ENCODE measurements around the gene NOL4L.

NOL4L gene

DNA sequence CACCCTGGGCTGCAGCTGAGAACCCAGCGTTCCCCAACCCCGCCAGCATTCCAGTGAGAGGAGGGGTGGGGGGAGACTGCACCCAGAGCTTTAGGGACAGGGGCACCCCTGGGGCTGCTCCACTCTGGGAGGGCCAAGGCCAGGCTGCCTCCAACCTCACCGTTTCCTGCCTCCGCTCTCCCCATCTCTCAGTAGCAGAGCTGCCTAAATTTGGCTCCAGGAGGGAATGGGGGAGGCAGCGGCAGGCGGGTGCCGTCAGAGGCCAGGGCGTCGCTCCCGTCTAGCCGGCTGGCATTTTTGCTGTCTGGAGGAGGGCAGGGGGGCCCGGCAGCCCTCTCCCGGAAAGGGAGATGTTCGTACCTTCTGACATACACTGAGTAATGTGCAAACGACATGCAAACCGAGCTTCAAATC, 46.6 kb downstream of the NOL4L start:
- no peak for DNase-seq

GRCh38 chr20:32537657-32538525, 47.2 kb downstream of the NOL4L start:
- no peak for DNase-seq

DNA sequence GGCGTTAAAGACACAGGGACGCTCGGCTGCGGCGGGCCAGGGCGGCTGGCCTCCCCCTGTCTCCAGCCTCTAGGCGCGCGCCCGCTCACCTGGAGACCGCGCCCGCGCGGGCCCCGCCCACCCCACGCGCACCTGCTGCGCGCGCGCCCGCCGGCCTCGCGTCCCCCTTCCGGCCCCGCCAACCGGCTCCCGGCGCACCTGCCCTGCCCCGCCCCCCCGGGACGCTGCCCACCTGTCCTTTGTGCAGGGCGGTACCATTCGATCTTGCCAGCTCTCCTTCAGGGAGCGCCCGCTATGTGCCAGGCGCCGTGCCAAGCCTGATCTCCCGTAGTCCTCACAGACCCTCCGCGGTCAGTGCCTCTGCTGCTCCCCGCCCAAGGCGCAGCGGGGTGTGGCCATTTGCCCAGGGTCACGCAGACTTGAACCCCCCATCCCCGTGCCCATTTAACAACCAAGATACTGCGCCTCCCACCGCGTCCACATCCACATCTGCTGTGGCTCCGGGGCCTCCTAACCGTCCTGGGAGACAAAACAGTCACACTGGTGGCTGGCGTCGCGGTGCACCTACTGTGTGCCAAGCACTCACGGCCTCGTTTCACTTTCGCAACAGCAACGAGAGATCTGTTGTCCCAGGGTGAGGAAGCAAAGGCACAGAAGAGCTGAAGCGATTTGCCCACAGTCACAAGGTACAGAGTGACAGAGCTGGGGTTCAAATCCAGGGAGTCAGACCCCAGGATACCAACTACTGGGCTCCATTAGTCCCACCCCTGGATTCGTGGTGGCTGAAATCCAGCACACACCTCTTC, 48.1 kb downstream of the NOL4L start:
- DNase-seq, result peak; percentile 44

GRCh38 chr20:32535953-32536823, 48.9 kb downstream of the NOL4L start:
- peak; percentile 82 for DNase-seq

DNA sequence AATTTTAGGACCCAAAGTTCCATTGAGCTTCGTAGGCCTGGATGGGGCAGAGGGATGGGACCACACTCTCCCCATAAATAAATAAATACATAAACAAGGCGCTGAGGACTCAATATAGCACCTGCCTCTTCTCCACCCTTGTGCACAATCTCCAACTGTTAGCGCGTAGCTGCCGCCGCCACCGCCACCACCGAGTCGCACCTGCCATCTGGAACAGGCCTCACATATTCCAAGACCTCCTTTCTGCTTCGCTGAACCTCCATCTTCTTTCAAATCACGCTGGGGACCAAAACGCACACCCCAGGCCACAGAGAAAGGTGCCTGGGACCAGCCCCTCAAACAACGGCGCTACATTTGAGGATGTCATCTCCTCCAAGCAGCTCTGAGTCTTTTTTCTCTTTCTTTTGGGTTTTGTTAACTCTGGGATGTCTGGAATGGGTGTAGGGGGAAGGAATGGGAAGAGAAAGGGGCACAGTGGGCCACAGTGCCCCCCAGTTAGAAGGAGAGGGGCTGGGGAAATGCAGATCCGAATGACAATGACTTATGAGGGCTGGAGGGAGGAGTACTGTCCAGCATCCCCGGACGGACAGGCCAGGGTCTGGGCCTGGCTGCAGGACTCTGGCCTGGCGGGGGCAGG, 49.7 kb downstream of the NOL4L start:
- no peak for DNase-seq

DNA sequence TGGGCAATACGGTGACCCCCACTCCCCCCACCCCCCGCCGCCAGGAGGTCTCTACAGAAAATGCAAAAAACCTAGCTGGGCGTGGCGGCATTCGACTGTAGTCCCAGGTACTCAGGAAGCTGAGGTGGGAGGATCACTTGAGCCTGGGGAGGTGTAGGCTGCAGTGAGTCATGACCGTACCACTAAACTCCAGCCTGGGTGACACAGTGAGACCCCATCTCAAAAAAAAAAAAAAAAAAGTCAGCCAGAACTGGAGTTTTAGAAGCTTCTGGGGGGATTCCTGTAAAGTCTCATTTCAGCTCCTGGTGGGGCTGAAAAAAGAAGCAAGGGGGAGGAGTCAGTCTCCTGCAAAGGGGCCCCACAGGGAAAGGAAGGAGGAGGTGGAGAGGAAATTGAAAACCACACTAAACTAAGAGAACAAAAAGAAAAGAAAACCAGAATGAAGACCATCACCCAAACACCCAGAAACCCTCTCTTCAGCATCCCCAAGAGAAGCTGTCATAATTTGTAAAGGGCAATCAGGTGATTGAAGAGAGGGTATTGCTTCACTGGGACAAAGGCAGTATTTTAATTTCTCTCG, 50.4 kb downstream of the NOL4L start:
- DNase-seq, result peak; percentile 41

DNA sequence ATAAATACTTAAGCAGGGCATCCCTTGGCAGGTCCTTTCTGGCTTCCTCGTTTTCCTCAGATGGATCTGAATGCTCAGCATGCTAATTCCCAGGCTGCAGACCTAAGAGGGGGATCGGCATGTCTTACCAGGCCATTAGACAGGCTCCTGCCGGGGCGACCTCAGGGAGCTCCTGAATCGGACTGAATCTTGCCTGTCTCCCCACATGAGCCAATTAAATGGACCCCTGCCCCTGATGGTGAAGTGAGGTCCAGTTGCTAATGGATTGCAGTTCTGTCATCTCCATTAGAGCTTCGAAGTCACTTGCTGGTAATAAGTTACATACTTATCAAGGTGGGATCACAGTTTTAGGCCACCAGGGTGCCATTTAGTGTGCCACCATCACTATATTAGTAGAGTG, 51.4 kb downstream of the NOL4L start:
- no peak for DNase-seq

- DNase-seq, result no peak
These were observed 52.9 kb downstream of the NOL4L start for GRCh38 chr20:32532246-32532645.

DNA sequence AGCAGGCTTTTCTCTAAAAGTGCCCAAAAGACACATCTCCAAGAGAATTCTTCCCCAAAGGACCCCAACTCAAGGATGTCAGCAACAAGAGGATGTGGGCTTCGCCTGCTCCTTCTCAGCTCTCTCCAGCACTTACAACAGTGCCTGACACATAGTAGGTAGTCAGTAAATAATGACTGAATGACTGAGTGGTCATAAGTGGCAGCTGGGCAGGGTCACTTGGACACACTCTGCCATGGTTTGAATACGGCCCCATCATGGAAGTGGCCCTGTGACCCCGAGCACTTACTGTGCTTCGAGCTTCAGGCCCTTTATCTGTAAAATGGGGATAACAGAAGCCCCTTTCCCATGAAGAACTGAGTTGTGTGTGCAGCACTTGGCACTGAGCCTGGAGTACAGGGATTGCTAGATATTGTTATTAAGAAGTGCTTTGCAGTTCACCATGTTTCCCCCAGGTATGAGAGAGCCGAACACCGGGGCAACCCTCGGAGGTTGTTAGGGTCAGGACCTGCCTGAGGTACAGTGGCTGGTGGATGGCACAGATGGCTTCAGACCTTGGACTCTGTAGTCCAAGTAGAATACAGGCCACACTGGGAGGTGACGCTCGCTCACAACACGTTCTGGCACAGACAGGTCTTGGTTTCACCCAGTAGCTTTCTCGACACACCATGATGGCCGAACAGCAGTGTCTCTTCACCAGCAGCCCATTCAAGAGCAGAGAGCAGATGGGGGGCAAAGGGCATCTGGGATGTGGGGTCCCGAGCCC, 56.0 kb downstream of the NOL4L start:
- no peak for DNase-seq

DNA sequence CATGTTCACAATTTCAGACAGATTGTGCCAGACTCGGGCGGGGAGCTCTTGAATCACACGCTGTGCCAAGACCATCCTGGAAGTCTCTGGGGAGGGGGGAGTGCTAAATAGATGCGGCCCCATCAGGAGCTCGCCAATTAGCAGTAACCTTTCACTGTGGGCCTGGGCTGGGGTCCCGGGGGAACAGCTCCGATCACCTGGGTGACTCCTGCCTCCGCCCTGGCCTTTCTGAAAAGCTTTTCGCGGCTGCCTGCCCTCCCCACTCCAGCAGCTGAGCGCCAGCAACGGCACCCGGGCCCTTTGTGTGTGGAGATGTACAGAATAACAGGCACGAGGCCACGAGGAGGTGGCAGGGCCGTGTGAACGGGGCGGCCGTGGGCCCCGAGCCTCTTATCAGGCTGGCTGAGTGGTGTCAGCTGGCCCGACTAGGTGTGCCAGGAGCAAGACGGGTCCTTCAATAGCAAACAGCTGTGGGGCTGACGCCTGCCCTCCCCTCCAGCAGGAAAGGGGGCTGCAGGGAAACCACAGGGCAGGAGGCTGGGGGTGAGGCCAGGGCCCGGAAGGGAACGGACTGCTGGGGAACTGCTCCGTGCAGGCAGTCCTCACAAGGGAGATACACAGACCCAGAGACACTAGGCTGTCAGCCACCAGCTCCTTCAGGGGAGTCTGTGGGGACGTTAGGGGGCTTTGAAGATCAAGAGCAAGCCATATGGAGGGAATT, 56.8 kb downstream of the NOL4L start:
- DNase-seq, result no peak

DNA sequence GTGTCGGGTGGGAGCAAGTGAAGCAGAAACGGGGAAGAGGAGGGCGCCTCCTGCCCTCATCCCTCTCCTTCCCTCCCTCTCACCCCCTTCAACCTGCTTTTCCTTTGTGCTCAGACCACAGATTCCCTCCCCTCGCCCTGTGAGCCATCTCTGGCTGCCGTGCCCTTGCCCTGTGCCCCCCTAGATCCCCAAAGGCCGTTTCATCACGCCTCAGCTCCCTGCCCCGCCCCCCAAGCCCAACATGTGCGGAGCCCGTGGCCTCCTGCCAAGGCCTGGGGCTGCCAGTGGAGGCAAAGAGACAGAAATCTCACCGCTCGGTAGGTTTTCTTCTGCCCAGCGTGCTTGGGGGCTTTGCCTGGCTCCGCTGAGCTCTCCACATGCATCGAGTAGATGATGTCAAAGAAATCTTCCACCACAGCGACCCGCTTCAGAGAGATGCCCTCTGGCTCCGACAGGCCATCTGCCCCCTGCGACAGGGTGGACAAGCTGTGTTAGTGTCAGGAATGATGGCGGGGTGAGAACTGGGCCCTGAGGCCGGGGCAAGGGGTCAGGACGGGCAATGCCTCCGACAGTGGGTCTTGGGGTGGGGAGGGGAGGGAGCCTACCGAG, 57.6 kb downstream of the NOL4L start:
- no peak for DNase-seq

DNA sequence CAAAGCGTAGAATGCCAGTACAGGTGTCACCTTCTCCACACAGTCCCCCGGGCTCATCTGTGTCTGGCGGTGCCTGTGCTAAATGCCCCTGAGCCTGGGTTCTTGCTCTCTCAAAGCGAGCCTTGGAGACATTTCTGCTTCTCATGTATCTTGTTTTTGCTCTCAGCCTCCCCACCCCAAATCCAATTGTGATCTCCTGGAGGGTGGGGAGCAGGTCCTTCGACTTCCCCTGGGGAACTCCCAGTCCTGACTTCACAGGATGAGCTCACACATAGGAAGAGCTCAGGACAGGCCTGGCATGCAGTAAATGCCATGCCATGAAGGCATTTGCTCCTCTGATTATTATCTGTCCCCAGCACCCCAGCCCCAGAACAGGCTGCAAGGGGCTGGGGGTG, 58.1 kb downstream of the NOL4L start:
- no peak for DNase-seq

DNA sequence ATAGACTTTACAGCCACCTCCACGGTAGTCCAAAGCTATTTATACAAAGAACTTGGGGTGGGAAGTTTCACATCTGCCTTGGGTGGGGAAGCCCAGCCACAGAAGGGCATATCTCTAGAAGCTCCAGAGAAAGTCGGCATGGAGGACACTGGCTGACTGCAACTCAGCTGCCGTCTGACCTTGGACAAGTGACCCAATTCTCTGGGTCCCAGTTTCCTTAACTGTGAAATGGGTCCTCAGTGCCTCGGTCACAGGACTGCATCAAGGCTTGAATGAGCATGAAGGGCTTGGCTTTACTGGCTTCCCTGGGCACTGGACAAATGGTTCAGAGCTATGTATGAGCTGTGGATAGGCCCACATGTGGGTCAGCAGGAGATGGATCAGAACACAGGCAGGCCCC, 58.6 kb downstream of the NOL4L start:
- DNase-seq, result no peak

DNA sequence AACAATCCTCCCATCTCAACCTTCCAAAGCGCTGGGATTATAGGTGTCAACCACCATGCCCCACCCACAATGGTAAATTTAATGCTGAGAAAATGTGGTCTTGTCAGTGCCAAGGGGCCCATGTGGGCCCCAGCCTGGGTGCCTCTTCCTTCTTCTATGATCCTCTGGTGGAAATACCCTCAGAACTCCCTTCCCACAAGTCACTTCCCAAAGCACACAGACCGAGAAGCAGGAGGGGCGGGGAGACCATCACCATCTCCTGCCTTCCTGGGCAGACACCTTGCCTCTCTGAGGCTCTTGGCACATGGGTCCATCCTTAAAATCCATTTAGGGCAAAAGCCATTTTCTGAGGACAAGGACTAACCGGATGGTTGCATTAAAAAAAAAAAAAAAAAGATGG, 59.0 kb downstream of the NOL4L start:
- no peak for DNase-seq

DNA sequence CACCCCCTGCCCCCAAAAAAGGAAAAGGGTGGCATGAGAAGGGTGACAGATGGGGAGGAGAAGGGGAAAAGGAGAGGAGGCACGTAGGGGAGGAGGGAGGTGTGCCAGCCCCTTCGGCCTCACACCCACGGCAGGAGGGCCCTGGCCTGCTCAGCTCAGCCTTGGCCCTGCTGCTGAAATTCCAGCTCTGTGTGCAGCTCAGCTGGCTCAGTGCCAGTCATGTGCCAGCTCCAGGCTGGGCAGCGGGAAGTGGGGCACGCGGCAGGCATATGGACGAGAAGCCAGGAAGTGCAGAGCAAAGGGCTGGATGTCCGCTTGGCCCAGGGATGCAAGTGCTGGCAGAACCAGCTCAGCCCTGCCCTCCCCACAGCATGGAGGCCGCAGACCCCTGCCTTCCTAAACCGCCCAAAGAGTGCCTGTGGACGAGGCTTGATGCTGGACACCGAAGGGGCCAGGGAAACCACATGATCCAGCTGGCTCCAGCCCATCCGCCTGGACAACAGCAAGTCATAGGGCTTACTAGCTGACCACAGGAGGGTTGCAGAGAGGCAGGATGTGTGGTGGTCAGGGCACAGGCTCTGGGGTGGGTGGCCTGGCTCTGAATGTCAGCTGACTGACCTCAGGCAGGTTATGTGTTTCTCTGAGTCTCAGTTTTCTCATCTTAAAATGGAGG, 60.2 kb downstream of the NOL4L start:
- DNase-seq, result no peak

DNA sequence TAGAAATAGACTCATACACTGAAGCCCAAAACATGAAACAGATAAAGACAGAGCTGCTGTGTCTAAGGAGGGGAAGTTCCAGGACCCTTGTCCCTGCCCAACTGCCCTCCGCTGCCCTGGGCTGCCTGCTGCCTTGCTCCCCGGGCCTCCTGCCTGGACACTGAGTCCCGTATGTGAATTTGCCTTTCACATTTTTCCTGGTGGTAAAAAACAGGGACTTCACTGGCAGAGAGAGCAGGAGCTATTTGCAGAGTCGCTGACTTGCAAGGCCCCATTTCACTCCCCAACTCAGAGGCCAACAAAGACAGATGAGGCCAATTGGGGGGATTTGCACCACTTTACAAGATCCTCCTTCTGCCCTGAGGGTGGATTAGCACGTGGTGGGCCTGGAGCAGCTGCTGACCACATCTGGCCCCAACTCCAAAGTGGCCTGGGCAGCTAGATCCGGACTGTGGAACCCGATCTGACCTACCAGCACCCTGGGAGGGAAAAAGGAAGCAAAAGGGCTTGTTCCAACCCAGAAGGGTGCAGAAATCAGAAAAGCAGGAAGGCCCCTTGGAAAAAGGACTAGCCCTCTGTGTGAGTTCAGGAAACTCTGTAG, 61.4 kb downstream of the NOL4L start:
- DNase-seq, result no peak

DNA sequence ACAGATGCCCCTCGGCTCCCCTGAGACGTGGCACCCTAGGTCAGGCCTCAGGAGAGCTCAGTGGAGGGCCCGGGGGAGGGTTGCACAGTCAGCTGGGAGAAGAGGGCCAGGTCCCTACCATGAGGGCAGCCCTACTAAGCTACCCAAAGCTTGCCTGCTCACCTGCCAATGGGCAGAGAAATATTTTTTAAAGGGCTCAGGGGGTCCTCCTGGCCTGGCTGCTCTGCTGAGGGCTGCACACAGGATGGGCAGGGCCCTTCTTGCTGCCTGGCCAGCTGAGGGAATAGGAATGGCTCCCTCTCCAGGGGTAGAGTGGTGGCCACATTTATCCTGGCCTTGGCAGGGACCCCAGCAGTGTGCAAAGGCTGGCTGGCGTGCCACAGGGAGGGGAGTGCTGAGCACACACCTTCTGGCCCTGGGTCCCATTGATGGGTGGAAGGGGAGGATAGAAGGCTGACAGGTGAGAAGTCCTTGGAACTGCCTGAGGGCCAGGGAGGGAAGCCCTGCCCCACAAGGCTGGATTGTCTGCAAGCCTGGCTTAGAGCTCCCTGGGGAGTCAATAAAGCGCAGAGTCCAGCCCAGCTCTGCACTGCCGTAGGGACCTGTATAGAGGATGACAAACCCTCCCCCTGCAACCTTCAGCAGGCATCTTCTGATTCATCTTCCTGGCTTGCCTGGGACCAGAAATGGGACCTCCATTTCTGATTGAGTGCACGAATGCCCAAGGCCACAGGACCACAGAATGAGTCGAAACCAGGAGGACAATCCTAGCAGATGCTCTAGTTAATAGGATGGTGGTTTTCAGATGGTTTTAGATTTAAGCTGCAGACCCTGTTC, 62.1 kb downstream of the NOL4L start:
- DNase-seq, result no peak

GRCh38 chr20:32522526-32522775, 62.7 kb downstream of the NOL4L start:
- no peak for DNase-seq
